Astrocyte (in vitro differentiated cells and primary cell): ENCODE results near the gene ESAM.
A peak's percentile ranks its signal among the peaks of the same experiment; 100 is the strongest.

Source experiments
- EZH2 ChIP-seq: IDR thresholded peaks from 2 replicates; pipeline ENCODE4 v1.6.1; 2012; ENCODE audit warnings: mild to moderate bottlenecking, low read length, inconsistent platforms; ENCODE audit not compliant: insufficient read depth
- TF ChIP-seq, protein P1 (sequence below): IDR thresholded peaks from 2 replicates; pipeline ENCODE4 v1.5.1; 2011; ENCODE audit warnings: low read depth, mild to moderate bottlenecking, inconsistent platforms, low read length, moderate library complexity; ENCODE audit not compliant: insufficient read depth

DNA sequence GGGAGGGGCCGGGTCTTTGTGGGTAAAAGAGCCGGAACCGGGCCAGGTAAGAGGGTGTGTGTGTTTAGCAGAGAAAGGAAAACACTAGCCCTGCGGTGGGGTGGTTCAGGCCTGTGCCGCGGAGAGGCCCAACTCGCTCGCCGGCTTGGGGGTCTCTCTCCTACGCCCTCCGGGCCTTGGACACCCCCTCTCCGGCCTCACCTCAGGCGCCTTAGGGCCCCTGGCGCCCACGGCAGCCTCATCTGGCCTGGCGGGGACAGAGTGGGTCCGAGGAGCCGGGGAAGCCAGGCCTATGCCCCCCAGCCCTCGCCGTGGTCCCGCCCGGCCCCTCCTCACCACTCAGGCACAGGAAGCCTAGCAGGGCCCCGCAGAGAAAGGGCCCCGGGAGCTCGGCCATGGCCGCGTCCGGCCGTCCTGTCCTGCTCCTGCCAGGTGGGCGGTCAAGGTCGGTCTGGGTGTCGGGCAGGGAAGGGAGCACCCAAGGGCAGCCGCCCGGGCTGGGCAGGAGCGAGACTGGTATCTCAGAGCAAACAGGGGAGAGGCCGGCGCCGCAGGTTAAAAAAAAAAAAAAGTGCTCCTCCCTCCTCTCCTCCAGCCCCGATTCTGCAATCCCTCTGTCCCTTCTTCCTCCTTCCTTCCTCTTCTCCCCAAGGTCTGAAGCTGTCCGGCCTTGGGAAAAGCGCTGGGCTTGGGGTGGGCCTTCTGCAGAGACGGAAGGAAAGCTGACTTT, 10.2 kb downstream of the ESAM start, which contains the start of gene VSIG2:
- TF ChIP-seq, protein P1, sequence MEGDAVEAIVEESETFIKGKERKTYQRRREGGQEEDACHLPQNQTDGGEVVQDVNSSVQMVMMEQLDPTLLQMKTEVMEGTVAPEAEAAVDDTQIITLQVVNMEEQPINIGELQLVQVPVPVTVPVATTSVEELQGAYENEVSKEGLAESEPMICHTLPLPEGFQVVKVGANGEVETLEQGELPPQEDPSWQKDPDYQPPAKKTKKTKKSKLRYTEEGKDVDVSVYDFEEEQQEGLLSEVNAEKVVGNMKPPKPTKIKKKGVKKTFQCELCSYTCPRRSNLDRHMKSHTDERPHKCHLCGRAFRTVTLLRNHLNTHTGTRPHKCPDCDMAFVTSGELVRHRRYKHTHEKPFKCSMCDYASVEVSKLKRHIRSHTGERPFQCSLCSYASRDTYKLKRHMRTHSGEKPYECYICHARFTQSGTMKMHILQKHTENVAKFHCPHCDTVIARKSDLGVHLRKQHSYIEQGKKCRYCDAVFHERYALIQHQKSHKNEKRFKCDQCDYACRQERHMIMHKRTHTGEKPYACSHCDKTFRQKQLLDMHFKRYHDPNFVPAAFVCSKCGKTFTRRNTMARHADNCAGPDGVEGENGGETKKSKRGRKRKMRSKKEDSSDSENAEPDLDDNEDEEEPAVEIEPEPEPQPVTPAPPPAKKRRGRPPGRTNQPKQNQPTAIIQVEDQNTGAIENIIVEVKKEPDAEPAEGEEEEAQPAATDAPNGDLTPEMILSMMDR, result no peak
- peak; percentile 38 for TF ChIP-seq EZH2
